Endothelial cell of umbilical vein (primary cell): ENCODE measurements around the gene NAGPA.
A peak's percentile ranks its signal among the peaks of the same experiment; 100 is the strongest.

Experiments
- EZH2 ChIP-seq: IDR thresholded peaks from 2 replicates; pipeline ENCODE4 v1.6.1; 2012; ENCODE audit warnings: borderline replicate concordance, low read depth, mild to moderate bottlenecking, moderate library complexity, low read length, inconsistent platforms; ENCODE audit not compliant: severe bottlenecking
- FOS ChIP-seq: IDR thresholded peaks from 2 replicates; pipeline ENCODE4 v1.6.1; 2011; ENCODE audit warnings: mild to moderate bottlenecking, low read length, moderate library complexity, borderline replicate concordance; ENCODE audit not compliant: insufficient read depth
- JUN ChIP-seq: IDR thresholded peaks from 2 replicates; pipeline ENCODE4 v1.6.1; 2011; ENCODE audit warnings: borderline replicate concordance, low read depth; ENCODE audit not compliant: insufficient read length, insufficient read depth
- POLR2A ChIP-seq: IDR thresholded peaks from 2 replicates; pipeline ENCODE4 v1.6.1; 2012; ENCODE audit warnings: low read depth, mild to moderate bottlenecking, control low read depth, low read length
- POLR2AphosphoS5 ChIP-seq: IDR thresholded peaks from 2 replicates; pipeline ENCODE4 v1.6.1; 2012; ENCODE audit warnings: low read depth, mild to moderate bottlenecking, control low read depth, low read length, moderate library complexity; ENCODE audit not compliant: insufficient read depth
- TF ChIP-seq, protein P1 (sequence below), 2 donors: IDR thresholded peaks; 1 replicate in 1 of 2; 2 replicates in 1 of 2; pipeline ENCODE4 v1.5.1; 2011; ENCODE audit warnings: low read length in 2 of 2, mild to moderate bottlenecking in 2 of 2, moderate library complexity in 2 of 2, control low read depth in 1 of 2, inconsistent platforms in 1 of 2, low read depth in 1 of 2; ENCODE audit not compliant: insufficient read depth in 1 of 2; ENCODE audit errors: extremely low read depth in 1 of 2
- TF ChIP-seq, protein P2 (sequence below): IDR thresholded peaks from 2 replicates; pipeline ENCODE4 v1.6.1; 2011; ENCODE audit not compliant: insufficient read depth, insufficient read length

DNA sequence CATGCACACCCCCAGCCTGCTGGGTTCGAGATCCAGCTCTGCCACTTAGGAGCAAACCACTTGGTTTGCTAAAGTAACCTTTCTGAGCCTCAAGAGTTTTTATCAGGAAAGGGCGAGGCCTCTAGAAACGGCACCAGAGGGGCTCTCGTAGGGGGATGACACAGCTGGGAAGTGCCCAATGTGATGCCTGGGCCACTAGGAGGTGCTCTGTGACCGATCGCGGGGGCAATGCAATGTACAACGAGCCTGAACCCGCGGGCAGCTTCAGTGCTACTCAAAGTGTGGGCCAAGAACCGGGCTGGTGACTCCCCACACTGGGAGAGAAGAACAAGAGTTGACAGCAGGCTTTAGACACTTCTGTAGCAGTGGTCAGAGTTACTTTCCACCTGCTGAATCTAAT is 22.6 kb upstream of the NAGPA start:
- TF ChIP-seq, protein P1, sequence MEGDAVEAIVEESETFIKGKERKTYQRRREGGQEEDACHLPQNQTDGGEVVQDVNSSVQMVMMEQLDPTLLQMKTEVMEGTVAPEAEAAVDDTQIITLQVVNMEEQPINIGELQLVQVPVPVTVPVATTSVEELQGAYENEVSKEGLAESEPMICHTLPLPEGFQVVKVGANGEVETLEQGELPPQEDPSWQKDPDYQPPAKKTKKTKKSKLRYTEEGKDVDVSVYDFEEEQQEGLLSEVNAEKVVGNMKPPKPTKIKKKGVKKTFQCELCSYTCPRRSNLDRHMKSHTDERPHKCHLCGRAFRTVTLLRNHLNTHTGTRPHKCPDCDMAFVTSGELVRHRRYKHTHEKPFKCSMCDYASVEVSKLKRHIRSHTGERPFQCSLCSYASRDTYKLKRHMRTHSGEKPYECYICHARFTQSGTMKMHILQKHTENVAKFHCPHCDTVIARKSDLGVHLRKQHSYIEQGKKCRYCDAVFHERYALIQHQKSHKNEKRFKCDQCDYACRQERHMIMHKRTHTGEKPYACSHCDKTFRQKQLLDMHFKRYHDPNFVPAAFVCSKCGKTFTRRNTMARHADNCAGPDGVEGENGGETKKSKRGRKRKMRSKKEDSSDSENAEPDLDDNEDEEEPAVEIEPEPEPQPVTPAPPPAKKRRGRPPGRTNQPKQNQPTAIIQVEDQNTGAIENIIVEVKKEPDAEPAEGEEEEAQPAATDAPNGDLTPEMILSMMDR (IDR thresholded peaks at IDR 0.05; ENCODE audit: extremely low read depth in 1 of 2, insufficient read depth in 1 of 2, low read depth in 1 of 2, low read length in 2 of 2): peak; percentile 50 to 67
- TF ChIP-seq POLR2A: no peak
- TF ChIP-seq FOS: no peak
- TF ChIP-seq EZH2: no peak
- TF ChIP-seq POLR2AphosphoS5: no peak
- TF ChIP-seq JUN: no peak
- TF ChIP-seq, protein P2, sequence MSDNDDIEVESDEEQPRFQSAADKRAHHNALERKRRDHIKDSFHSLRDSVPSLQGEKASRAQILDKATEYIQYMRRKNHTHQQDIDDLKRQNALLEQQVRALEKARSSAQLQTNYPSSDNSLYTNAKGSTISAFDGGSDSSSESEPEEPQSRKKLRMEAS: no peak
